ENCODE measurements around the gene MEI1. TPM values are rescaled to one million over a fixed set of nuclear protein-coding genes. Genes with fewer than 3 reads are reported as not detected.
A peak's percentile ranks its signal among the peaks of the same experiment; 100 is the strongest.

Gene MEI1
- total RNA-seq, 1 donor = 0.36 TPM

DNA sequence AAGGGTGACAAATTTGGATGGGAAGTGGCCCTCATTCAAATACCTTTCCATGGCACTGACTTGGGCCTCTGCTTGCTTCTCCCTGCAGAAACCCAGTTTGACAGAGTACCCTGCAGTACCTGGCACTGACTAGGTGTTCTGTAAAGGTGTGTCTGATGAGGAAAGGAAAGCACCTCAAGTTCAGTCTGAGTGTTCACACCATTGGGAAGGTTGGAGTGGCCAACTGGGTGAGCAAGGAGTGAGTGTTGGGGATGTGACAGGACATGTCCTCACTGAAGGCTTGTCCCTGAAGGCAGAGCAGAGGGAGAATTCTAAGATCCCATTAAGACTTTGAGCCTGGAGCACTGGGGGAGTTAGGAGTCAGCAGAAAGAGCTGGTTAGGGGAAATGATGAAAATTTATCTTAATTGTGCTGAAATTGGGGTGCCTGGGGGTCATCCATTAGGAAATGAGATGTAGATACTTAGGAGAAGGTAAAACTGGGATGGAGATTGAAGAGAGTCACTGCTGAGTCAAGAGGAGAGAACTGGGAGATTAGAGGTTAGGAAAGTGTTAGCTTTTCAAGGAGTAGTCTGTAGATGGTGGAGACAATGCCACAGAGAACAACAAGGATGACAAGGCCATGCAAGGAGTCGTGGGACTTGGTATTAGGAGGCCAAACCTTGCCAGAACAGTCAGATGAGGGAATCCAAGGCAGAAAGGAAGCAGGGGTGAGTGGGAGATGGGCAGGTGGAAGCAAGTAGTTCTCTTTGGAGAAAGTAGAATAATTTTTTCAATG is 139.7 kb downstream of the MEI1 start:
- H3K4me1 ChIP-seq (ENCODE audit: insufficient read depth, low read length) = peaks cover 5% of the 10 kb centered on the region
- no peak for DNase-seq (ENCODE audit: insufficient read length, low spot score, missing footprints)
- peaks cover 17% of the 10 kb centered on the region for H3K36me3 ChIP-seq (ENCODE audit: insufficient read depth, low read length)
- no peaks in the 10 kb centered on the region for H3K27me3 ChIP-seq (ENCODE audit: insufficient read depth, low read length)
- no peaks in the 10 kb centered on the region for H3K9me3 ChIP-seq (ENCODE audit: low read depth, low read length)
- TF ChIP-seq, protein P1, sequence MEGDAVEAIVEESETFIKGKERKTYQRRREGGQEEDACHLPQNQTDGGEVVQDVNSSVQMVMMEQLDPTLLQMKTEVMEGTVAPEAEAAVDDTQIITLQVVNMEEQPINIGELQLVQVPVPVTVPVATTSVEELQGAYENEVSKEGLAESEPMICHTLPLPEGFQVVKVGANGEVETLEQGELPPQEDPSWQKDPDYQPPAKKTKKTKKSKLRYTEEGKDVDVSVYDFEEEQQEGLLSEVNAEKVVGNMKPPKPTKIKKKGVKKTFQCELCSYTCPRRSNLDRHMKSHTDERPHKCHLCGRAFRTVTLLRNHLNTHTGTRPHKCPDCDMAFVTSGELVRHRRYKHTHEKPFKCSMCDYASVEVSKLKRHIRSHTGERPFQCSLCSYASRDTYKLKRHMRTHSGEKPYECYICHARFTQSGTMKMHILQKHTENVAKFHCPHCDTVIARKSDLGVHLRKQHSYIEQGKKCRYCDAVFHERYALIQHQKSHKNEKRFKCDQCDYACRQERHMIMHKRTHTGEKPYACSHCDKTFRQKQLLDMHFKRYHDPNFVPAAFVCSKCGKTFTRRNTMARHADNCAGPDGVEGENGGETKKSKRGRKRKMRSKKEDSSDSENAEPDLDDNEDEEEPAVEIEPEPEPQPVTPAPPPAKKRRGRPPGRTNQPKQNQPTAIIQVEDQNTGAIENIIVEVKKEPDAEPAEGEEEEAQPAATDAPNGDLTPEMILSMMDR (IDR thresholded peaks at IDR 0.05; ENCODE audit: extremely low read depth, low read depth, low read length) = no peak
- H2AFZ ChIP-seq (ENCODE audit: low read length) = no peak overlapping the region
- H3K4me3 ChIP-seq (ENCODE audit: insufficient read depth, low read length) = no peak overlapping the region
- no peak overlapping the region for H3K27ac ChIP-seq (ENCODE audit: low read depth, low read length)
- no peak overlapping the region for H3K4me2 ChIP-seq (ENCODE audit: insufficient read depth, low read length)
- H3K79me2 ChIP-seq (ENCODE audit: insufficient read depth, low read length) = peaks cover 85% of the 10 kb centered on the region
- peaks cover 41% of the 10 kb centered on the region for H4K20me1 ChIP-seq (ENCODE audit: insufficient read depth, low read length)

DNA sequence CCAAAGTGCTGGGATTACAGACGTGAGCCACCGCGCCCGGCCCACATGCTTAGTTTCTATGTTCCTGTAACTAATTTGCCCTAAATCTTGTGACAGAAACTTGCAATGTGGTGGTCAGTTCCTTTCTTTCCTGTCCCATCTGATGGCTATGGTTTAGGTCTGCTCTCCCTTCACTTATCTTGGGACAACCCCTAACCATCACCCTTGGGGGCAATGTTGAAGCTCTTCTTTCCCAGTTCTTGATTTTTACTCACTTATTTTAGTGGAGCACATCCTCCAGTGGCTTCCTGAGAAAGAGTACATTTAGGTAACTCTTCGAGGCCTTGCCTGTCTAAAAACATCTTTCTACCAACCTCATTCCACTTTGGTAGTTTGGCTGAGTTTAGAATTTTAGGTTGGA is 140.9 kb downstream of the MEI1 start:
- H3K4me2 ChIP-seq (ENCODE audit: insufficient read depth, low read length) = no peak overlapping the region
- H3K27me3 ChIP-seq (ENCODE audit: insufficient read depth, low read length) = no peaks in the 10 kb centered on the region
- H3K4me3 ChIP-seq (ENCODE audit: insufficient read depth, low read length) = no peak overlapping the region
- no peak overlapping the region for H3K27ac ChIP-seq (ENCODE audit: low read depth, low read length)
- peaks cover 17% of the 10 kb centered on the region for H3K36me3 ChIP-seq (ENCODE audit: insufficient read depth, low read length)
- peaks cover 88% of the 10 kb centered on the region for H3K79me2 ChIP-seq (ENCODE audit: insufficient read depth, low read length)
- no peaks in the 10 kb centered on the region for H3K9me3 ChIP-seq (ENCODE audit: low read depth, low read length)
- no peaks in the 10 kb centered on the region for H3K4me1 ChIP-seq (ENCODE audit: insufficient read depth, low read length)
- H4K20me1 ChIP-seq (ENCODE audit: insufficient read depth, low read length) = peaks cover 43% of the 10 kb centered on the region
- TF ChIP-seq, protein P1 (IDR thresholded peaks at IDR 0.05; ENCODE audit: extremely low read depth, low read depth, low read length) = no peak
- no peak overlapping the region for H2AFZ ChIP-seq (ENCODE audit: low read length)
- DNase-seq (ENCODE audit: insufficient read length, low spot score, missing footprints) = peak; percentile 54

DNA sequence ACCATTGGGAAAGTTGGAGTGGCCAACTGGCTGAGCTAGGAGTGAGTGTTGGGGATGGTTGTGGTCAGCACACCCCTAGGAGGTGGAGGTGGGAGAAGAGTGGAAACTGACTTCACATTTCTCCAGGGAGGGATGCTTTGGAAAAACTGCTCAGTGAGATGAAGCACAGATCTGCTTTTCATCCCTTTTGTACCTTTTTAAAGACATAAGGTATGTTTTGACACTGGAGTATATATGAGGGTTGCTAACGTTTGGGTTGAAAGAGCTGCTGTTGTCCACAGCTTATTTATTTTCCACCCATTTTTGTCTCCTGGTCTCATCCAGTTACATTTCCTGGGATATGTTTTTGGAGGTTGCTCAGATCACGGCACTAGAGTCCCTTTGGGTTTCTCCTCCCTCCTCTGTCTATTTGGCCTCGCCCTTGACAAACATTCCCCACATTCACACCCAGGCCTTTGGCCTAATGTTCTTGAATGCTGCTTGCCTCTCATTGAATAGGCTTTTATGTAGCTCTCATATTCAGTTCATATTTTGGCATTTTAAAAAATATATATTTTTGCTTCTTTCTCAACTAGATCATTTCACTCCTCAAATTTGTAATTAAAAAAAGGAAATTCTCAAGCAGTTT is 141.9 kb downstream of the MEI1 start:
- Histone ChIP-seq H3K4me3 (ENCODE audit: insufficient read depth, low read length) (no peak overlapping the region), H3K4me2 (ENCODE audit: insufficient read depth, low read length) (no peak overlapping the region), H3K36me3 (ENCODE audit: insufficient read depth, low read length) (peaks cover 12% of the 10 kb centered on the region), H3K4me1 (ENCODE audit: insufficient read depth, low read length) (peaks cover 5% of the 10 kb centered on the region), H3K79me2 (ENCODE audit: insufficient read depth, low read length) (peaks cover 90% of the 10 kb centered on the region), H4K20me1 (ENCODE audit: insufficient read depth, low read length) (peaks cover 46% of the 10 kb centered on the region), H2AFZ (ENCODE audit: low read length) (no peak overlapping the region), H3K27me3 (ENCODE audit: insufficient read depth, low read length) (no peaks in the 10 kb centered on the region), H3K9me3 (ENCODE audit: low read depth, low read length) (no peaks in the 10 kb centered on the region), H3K27ac (ENCODE audit: low read depth, low read length) (no peak overlapping the region)
- peak; percentile 58 for DNase-seq (ENCODE audit: insufficient read length, low spot score, missing footprints)
- TF ChIP-seq, protein P1 (IDR thresholded peaks at IDR 0.05; ENCODE audit: extremely low read depth, low read depth, low read length) = no peak

All from osteoblast (primary cell).